Transverse colon (tissue), 4 donors: ENCODE measurements around the gene CHRM4.

ENCODE experiments used
- EP300 ChIP-seq: sonication (generic); formaldehyde crosslinking; IDR thresholded peaks from one replicate; pipeline ENCODE4 v1.6.1; 2017; ENCODE audit warnings: antibody characterized with exemption, low read depth
- POLR2AphosphoS5 ChIP-seq, 3 donors: sonication (generic); formaldehyde crosslinking; IDR thresholded peaks; one replicate each; pipeline ENCODE4 v1.6.1; 2016; ENCODE audit warnings: antibody characterized with exemption in 3 of 3
- TF ChIP-seq, protein P1 (sequence below), 5 experiments: fragments of 200-600 bp in 3 of 5; fragments of 450-650 bp in 2 of 5; sonication (generic) in 3 of 5; IDR thresholded peaks; 1 replicate in 2 of 5; 2 replicates in 3 of 5; pipeline ENCODE4 v1.5.1; 2016 to 2017; ENCODE audit warnings: antibody characterized with exemption in 5 of 5, inconsistent platforms in 3 of 5, mild to moderate bottlenecking in 2 of 5, moderate library complexity in 1 of 5

DNA sequence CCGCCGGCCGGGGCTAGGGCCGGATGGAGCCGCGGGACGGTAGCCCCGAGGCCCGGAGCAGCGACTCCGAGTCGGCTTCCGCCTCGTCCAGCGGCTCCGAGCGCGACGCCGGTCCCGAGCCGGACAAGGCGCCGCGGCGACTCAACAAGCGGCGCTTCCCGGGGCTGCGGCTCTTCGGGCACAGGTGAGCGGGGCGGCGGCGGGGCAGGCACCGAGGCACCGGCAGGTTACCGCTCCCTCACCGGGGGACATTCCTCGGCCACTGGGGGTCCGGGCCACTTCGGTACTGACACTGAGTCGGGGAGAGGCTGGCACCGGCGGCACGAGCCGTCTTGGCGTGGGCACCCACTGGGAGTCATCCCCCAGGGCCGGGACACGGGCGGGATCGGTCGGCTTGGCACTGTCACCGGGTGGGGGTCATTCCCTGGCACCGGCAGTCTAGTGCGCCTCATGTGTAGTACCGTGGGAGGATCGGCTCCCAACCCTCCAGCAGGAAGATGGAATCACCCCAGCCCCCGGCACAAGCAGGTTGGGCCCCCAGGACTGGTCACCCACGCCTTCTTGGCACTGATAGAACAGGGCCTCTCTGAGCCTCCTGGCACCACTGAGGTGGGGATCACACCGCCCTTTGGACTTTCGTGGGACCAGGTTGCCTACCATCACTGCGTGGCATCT, 43.8 kb downstream of the CHRM4 start:
- TF ChIP-seq, protein P1, sequence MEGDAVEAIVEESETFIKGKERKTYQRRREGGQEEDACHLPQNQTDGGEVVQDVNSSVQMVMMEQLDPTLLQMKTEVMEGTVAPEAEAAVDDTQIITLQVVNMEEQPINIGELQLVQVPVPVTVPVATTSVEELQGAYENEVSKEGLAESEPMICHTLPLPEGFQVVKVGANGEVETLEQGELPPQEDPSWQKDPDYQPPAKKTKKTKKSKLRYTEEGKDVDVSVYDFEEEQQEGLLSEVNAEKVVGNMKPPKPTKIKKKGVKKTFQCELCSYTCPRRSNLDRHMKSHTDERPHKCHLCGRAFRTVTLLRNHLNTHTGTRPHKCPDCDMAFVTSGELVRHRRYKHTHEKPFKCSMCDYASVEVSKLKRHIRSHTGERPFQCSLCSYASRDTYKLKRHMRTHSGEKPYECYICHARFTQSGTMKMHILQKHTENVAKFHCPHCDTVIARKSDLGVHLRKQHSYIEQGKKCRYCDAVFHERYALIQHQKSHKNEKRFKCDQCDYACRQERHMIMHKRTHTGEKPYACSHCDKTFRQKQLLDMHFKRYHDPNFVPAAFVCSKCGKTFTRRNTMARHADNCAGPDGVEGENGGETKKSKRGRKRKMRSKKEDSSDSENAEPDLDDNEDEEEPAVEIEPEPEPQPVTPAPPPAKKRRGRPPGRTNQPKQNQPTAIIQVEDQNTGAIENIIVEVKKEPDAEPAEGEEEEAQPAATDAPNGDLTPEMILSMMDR (IDR thresholded peaks at IDR 0.05) = no peak
- TF ChIP-seq EP300 (no peak), POLR2AphosphoS5 (IDR thresholded peaks at IDR 0.05) (no peak)
